Esophagus muscularis mucosa (tissue), 4 donors: ENCODE measurements around the gene CRB1. TPM values are rescaled to one million over a fixed set of nuclear protein-coding genes. Genes with fewer than 3 reads are reported as not detected.

Source experiments
- DNase-seq: peaks from one replicate; pipeline ENCODE4 v3.0.0-alpha.2; 2017; ENCODE audit errors: extremely low spot score
- H3K27ac ChIP-seq, 4 donors: fragments of 200-600 bp; sonication (generic); replicated peaks in 1 of 4; 1 replicate in 3 of 4; 2 replicates in 1 of 4; pipeline ENCODE4 v1.5.1; 2016 to 2019; ENCODE audit warnings: mild to moderate bottlenecking in 1 of 4
- H3K27me3 ChIP-seq, 4 donors: fragments of 200-600 bp; sonication (generic); one replicate each; pipeline versions ENCODE4 v1.5.1 to v1.6.0; 2016 to 2019
- H3K36me3 ChIP-seq, 4 donors: fragments of 200-600 bp; sonication (generic); one replicate each; pipeline ENCODE4 v1.5.1; 2016 to 2019
- H3K4me1 ChIP-seq, 4 donors: fragments of 200-600 bp; sonication (generic); one replicate each; pipeline ENCODE4 v1.5.1; 2016 to 2019
- H3K4me3 ChIP-seq, 4 donors: fragments of 200-600 bp; sonication (generic); 1 replicate in 2 of 4; 2 replicates in 2 of 4; pipeline ENCODE4 v1.5.1; 2016 to 2019; ENCODE audit warnings: mild to moderate bottlenecking in 4 of 4, moderate library complexity in 1 of 4
- H3K9me3 ChIP-seq, 4 donors: fragments of 200-600 bp; sonication (generic); 1 replicate in 3 of 4; 2 replicates in 1 of 4; pipeline ENCODE4 v1.5.1; 2016 to 2019
- CTCF ChIP-seq, 3 experiments: fragments of 200-600 bp in 2 of 3; fragments of 450-650 bp in 1 of 3; sonication (generic) in 2 of 3; IDR thresholded peaks; one replicate each; pipeline ENCODE4 v1.5.1; 2017 to 2019; ENCODE audit warnings: antibody characterized with exemption in 3 of 3, mild to moderate bottlenecking in 2 of 3, moderate library complexity in 1 of 3
- EP300 ChIP-seq: sonication (generic); formaldehyde crosslinking; IDR thresholded peaks from one replicate; pipeline ENCODE4 v1.6.1; 2017; ENCODE audit warnings: antibody characterized with exemption
- POLR2A ChIP-seq: fragments of 450-650 bp; IDR thresholded peaks from one replicate; pipeline ENCODE4 v1.6.1; 2017; ENCODE audit warnings: antibody characterized with exemption, moderate library complexity, mild to moderate bottlenecking, low read depth
- POLR2AphosphoS5 ChIP-seq, 2 donors: sonication (generic); formaldehyde crosslinking; IDR thresholded peaks; one replicate each; pipeline ENCODE4 v1.6.1; 2017; ENCODE audit warnings: antibody characterized with exemption in 2 of 2
- WGBS: methylation state at CpG from one replicate; pipeline ENCODE4 v1.1.5; 2018; 5-methylcytosine and 5-hydroxymethylcytosine counted together
- intact Hi-C: fragments of 100-400 bp; cut with DNase I; formaldehyde crosslinking; loops from one replicate; pipeline ENCODE4 v1.15.1; 2023
- total RNA-seq, 4 donors: library from RNA; depleted of rRNA; stranded (reverse); fragments of >200 nt; gene quantifications; one replicate each; pipeline versions ENCODE4 v1.1.0 to v1.2.1, GENCODE V29; 2016

CRB1 gene
- total RNA-seq, 4 donors from 2014 or later = 0.23 to 0.83 (median 0.38) TPM

- no peaks in the 10 kb centered on the region for H3K27me3 ChIP-seq
- TF ChIP-seq EP300 (no peak), POLR2A (no peak), CTCF (IDR thresholded peaks at IDR 0.05) (no peak), POLR2AphosphoS5 (IDR thresholded peaks at IDR 0.05) (no peak)
- peaks cover 0 to 4% (median 0%) of the 10 kb centered on the region in 4 donors for H3K4me1 ChIP-seq
- intact Hi-C loops = no loop called here
- H3K4me3 ChIP-seq = no peak overlapping the region
- no peaks in the 10 kb centered on the region for H3K9me3 ChIP-seq
- DNase-seq = no peak
- H3K36me3 ChIP-seq = no peaks in the 10 kb centered on the region
- H3K27ac ChIP-seq = no peak overlapping the region
These were observed 4.7 kb downstream of the CRB1 start for GRCh38 chr1:197272791-197273190.

- WGBS = 83% methylated on average over 3 of the region's 3 CpGs
- H3K27ac ChIP-seq = no peak overlapping the region
These were observed 9.1 kb downstream of the CRB1 start for GRCh38 chr1:197277166-197277565.

GRCh38 chr1:197284325-197284724 lies 16.3 kb downstream of the CRB1 start:
- Histone ChIP-seq H3K27me3 (no peaks in the 10 kb centered on the region), H3K4me1 (no peaks in the 10 kb centered on the region), H3K9me3 (no peaks in the 10 kb centered on the region), H3K36me3 (no peaks in the 10 kb centered on the region), H3K4me3 (no peak overlapping the region), H3K27ac (no peak overlapping the region)
- intact Hi-C loops = no loop called here
- 91% methylated on average over 3 of the region's 3 CpGs for WGBS
- DNase-seq = no peak
- TF ChIP-seq CTCF (IDR thresholded peaks at IDR 0.05) (no peak), POLR2AphosphoS5 (IDR thresholded peaks at IDR 0.05) (no peak), EP300 (no peak), POLR2A (no peak)

More at GRCh38 chr1:197277166-197277565, 9.1 kb downstream of the CRB1 start:
- DNase-seq = no peak
- H3K4me1 ChIP-seq = peaks cover 0 to 4% (median 0%) of the 10 kb centered on the region in 4 donors
- H3K36me3 ChIP-seq = no peaks in the 10 kb centered on the region
- H3K9me3 ChIP-seq = no peaks in the 10 kb centered on the region
- TF ChIP-seq CTCF (IDR thresholded peaks at IDR 0.05) = no peak
- no peak for TF ChIP-seq POLR2A
- no peak for TF ChIP-seq EP300
- no peak for TF ChIP-seq POLR2AphosphoS5 (IDR thresholded peaks at IDR 0.05)
- intact Hi-C loops = no loop called here
- no peak overlapping the region for H3K4me3 ChIP-seq
- H3K27me3 ChIP-seq = no peaks in the 10 kb centered on the region

- Histone ChIP-seq H3K4me1 (no peaks in the 10 kb centered on the region), H3K4me3 (no peak overlapping the region), H3K36me3 (no peaks in the 10 kb centered on the region), H3K9me3 (no peaks in the 10 kb centered on the region), H3K27ac (no peak overlapping the region), H3K27me3 (no peaks in the 10 kb centered on the region)
- intact Hi-C loops = no loop called here
- DNase-seq = no peak
- 80% methylated on average over 2 of the region's 2 CpGs for WGBS
- TF ChIP-seq CTCF (IDR thresholded peaks at IDR 0.05) (no peak), POLR2A (no peak), POLR2AphosphoS5 (IDR thresholded peaks at IDR 0.05) (no peak), EP300 (no peak)
These were observed 16.9 kb downstream of the CRB1 start for GRCh38 chr1:197284966-197285365.

- Histone ChIP-seq H3K4me1 (no peaks in the 10 kb centered on the region), H3K27ac (no peak overlapping the region), H3K36me3 (no peaks in the 10 kb centered on the region), H3K27me3 (no peaks in the 10 kb centered on the region), H3K4me3 (no peak overlapping the region), H3K9me3 (no peaks in the 10 kb centered on the region)
- WGBS = 75% methylated on average over 4 of the region's 4 CpGs
- intact Hi-C loops = no loop called here
- DNase-seq = no peak
- no peak for TF ChIP-seq POLR2A
- TF ChIP-seq POLR2AphosphoS5 (IDR thresholded peaks at IDR 0.05) = no peak
- TF ChIP-seq EP300 = no peak
- no peak for TF ChIP-seq CTCF (IDR thresholded peaks at IDR 0.05)
These were observed 17.6 kb downstream of the CRB1 start for GRCh38 chr1:197285526-197286205.
